ENCODE results near the gene UGT1A3.
"Not testable (repeated sequence)": the region's sequence is repeated elsewhere in the genome, so short reads cannot be mapped to it uniquely, and the experiment has no call there.

UGT1A3 gene

GRCh38 chr2:233707940-233708644, 20.8 kb upstream of the UGT1A3 start:
- no peaks in the 10 kb centered on the region for H3K36me3 ChIP-seq (ENCODE audit: insufficient read depth, low read length)
- H3K9ac ChIP-seq (ENCODE audit: low read depth, low read length): no peak overlapping the region
- WGBS: 95% methylated on average over 8 of the region's 10 CpGs

GRCh38 chr2:233708942-233709341, 19.9 kb upstream of the UGT1A3 start:
- H3K9ac ChIP-seq (ENCODE audit: low read depth, low read length): no peak overlapping the region
- H3K27ac ChIP-seq (ENCODE audit: low read depth, low read length): no peak overlapping the region
- no peaks in the 10 kb centered on the region for H3K9me3 ChIP-seq (ENCODE audit: insufficient read depth, low read depth, low read length)
- 96% methylated on average over 4 of the region's 5 CpGs for WGBS
- no peaks in the 10 kb centered on the region for H3K4me1 ChIP-seq (ENCODE audit: insufficient read depth, low read length)
- H3K27me3 ChIP-seq (ENCODE audit: insufficient read depth, low read length): no peaks in the 10 kb centered on the region
- no peak overlapping the region for H3K4me3 ChIP-seq (ENCODE audit: low read length)
- H3K36me3 ChIP-seq (ENCODE audit: insufficient read depth, low read length): no peaks in the 10 kb centered on the region

More at GRCh38 chr2:233707940-233708644, 20.8 kb upstream of the UGT1A3 start:
- H3K9me3 ChIP-seq (ENCODE audit: insufficient read depth, low read depth, low read length): no peaks in the 10 kb centered on the region
- H3K27me3 ChIP-seq (ENCODE audit: insufficient read depth, low read length): no peaks in the 10 kb centered on the region
- no peaks in the 10 kb centered on the region for H3K4me1 ChIP-seq (ENCODE audit: insufficient read depth, low read length)
- H3K27ac ChIP-seq (ENCODE audit: low read depth, low read length): no peak overlapping the region
- H3K4me3 ChIP-seq (ENCODE audit: low read length): no peak overlapping the region

GRCh38 chr2:233711312-233712008, 17.4 kb upstream of the UGT1A3 start:
- Histone ChIP-seq H3K4me1 (ENCODE audit: insufficient read depth, low read length) (no peaks in the 10 kb centered on the region), H3K9me3 (ENCODE audit: insufficient read depth, low read depth, low read length) (no peaks in the 10 kb centered on the region), H3K27me3 (ENCODE audit: insufficient read depth, low read length) (no peaks in the 10 kb centered on the region), H3K4me3 (ENCODE audit: low read length) (no peak overlapping the region), H3K27ac (ENCODE audit: low read depth, low read length) (no peak overlapping the region), H3K9ac (ENCODE audit: low read depth, low read length) (no peak overlapping the region), H3K36me3 (ENCODE audit: insufficient read depth, low read length) (no peaks in the 10 kb centered on the region)
- WGBS: 51% methylated on average over 11 of the region's 11 CpGs

GRCh38 chr2:233712611-233713261, 16.1 kb upstream of the UGT1A3 start, which contains the start of gene UGT1A5:
UGT1A5 (plus strand) TSS chr2:233712907; CDS start chr2:233712992, 85 bp downstream.
- no peaks in the 10 kb centered on the region for H3K4me1 ChIP-seq (ENCODE audit: insufficient read depth, low read length)
- no peak within 1 kb of the TSS for H3K27ac ChIP-seq (ENCODE audit: low read depth, low read length)
- 92% methylated on average over 14 of the region's 14 CpGs for WGBS

GRCh38 chr2:233713262-233713615, 15.6 kb upstream of the UGT1A3 start:
- H3K4me1 ChIP-seq (ENCODE audit: insufficient read depth, low read length): no peaks in the 10 kb centered on the region
- H3K9me3 ChIP-seq (ENCODE audit: insufficient read depth, low read depth, low read length): no peaks in the 10 kb centered on the region
- no peak overlapping the region for H3K9ac ChIP-seq (ENCODE audit: low read depth, low read length)
- H3K27ac ChIP-seq (ENCODE audit: low read depth, low read length): no peak overlapping the region
- no peak overlapping the region for H3K4me3 ChIP-seq (ENCODE audit: low read length)
- H3K36me3 ChIP-seq (ENCODE audit: insufficient read depth, low read length): no peaks in the 10 kb centered on the region
- H3K27me3 ChIP-seq (ENCODE audit: insufficient read depth, low read length): no peaks in the 10 kb centered on the region
- 92% methylated on average over 7 of the region's 7 CpGs for WGBS

More at GRCh38 chr2:233712611-233713261, 16.1 kb upstream of the UGT1A3 start, which contains the start of gene UGT1A5:
- Histone ChIP-seq H3K36me3 (ENCODE audit: insufficient read depth, low read length) (no peaks in the 10 kb centered on the region), H3K4me3 (ENCODE audit: low read length) (no peak within 1 kb of the TSS), H3K9me3 (ENCODE audit: insufficient read depth, low read depth, low read length) (no peaks in the 10 kb centered on the region), H3K9ac (ENCODE audit: low read depth, low read length) (no peak within 1 kb of the TSS), H3K27me3 (ENCODE audit: insufficient read depth, low read length) (no peaks in the 10 kb centered on the region)

GRCh38 chr2:233714121-233714520, 14.7 kb upstream of the UGT1A3 start:
- no peak overlapping the region for H3K27ac ChIP-seq (ENCODE audit: low read depth, low read length)
- no peaks in the 10 kb centered on the region for H3K9me3 ChIP-seq (ENCODE audit: insufficient read depth, low read depth, low read length)
- H3K36me3 ChIP-seq (ENCODE audit: insufficient read depth, low read length): no peaks in the 10 kb centered on the region
- no peaks in the 10 kb centered on the region for H3K27me3 ChIP-seq (ENCODE audit: insufficient read depth, low read length)
- WGBS: 91% methylated on average over 2 of the region's 2 CpGs
- H3K4me1 ChIP-seq (ENCODE audit: insufficient read depth, low read length): no peaks in the 10 kb centered on the region
- no peak overlapping the region for H3K9ac ChIP-seq (ENCODE audit: low read depth, low read length)
- no peak overlapping the region for H3K4me3 ChIP-seq (ENCODE audit: low read length)

- Histone ChIP-seq H3K9ac (ENCODE audit: low read depth, low read length) (no peak within 1 kb of the TSS), H3K27ac (ENCODE audit: low read depth, low read length) (no peak within 1 kb of the TSS), H3K4me1 (ENCODE audit: insufficient read depth, low read length) (no peaks in the 10 kb centered on the region), H3K27me3 (ENCODE audit: insufficient read depth, low read length) (no peaks in the 10 kb centered on the region), H3K9me3 (ENCODE audit: insufficient read depth, low read depth, low read length) (no peaks in the 10 kb centered on the region), H3K36me3 (ENCODE audit: insufficient read depth, low read length) (no peaks in the 10 kb centered on the region), H3K4me3 (ENCODE audit: low read length) (no peak within 1 kb of the TSS)
- WGBS: 91% methylated on average over 7 of the region's 7 CpGs
Measured at GRCh38 chr2:233718552-233718951, 10.3 kb upstream of the UGT1A3 start, which contains the start of gene UGT1A4. UGT1A4 (plus strand) TSS chr2:233718736; CDS start chr2:233718821, 85 bp downstream.

GRCh38 chr2:233736868-233737653, 8.2 kb downstream of the UGT1A3 start:
- H3K9me3 ChIP-seq (ENCODE audit: insufficient read depth, low read depth, low read length); H3K9ac ChIP-seq (ENCODE audit: low read depth, low read length); H3K4me1 ChIP-seq (ENCODE audit: insufficient read depth, low read length); H3K27me3 ChIP-seq (ENCODE audit: insufficient read depth, low read length); H3K4me3 ChIP-seq (ENCODE audit: low read length); H3K27ac ChIP-seq (ENCODE audit: low read depth, low read length); H3K36me3 ChIP-seq (ENCODE audit: insufficient read depth, low read length): not testable (repeated sequence)
- 91% methylated on average over 14 of the region's 14 CpGs for WGBS

GRCh38 chr2:233740870-233741269, 12.0 kb downstream of the UGT1A3 start:
- no peaks in the 10 kb centered on the region for H3K4me1 ChIP-seq (ENCODE audit: insufficient read depth, low read length)
- no peaks in the 10 kb centered on the region for H3K36me3 ChIP-seq (ENCODE audit: insufficient read depth, low read length)
- H3K9ac ChIP-seq (ENCODE audit: low read depth, low read length): no peak overlapping the region
- H3K9me3 ChIP-seq (ENCODE audit: insufficient read depth, low read depth, low read length): no peaks in the 10 kb centered on the region
- H3K4me3 ChIP-seq (ENCODE audit: low read length): no peak overlapping the region
- no peaks in the 10 kb centered on the region for H3K27me3 ChIP-seq (ENCODE audit: insufficient read depth, low read length)
- 80% methylated on average over 2 of the region's 2 CpGs for WGBS
- H3K27ac ChIP-seq (ENCODE audit: low read depth, low read length): no peak overlapping the region

- no peaks in the 10 kb centered on the region for H3K27me3 ChIP-seq (ENCODE audit: insufficient read depth, low read length)
- H3K9me3 ChIP-seq (ENCODE audit: insufficient read depth, low read depth, low read length): no peaks in the 10 kb centered on the region; the same call in 1 of the 2 replicates
- no peaks in the 10 kb centered on the region for H3K4me1 ChIP-seq (ENCODE audit: insufficient read depth, low read length)
- no peak overlapping the region for H3K27ac ChIP-seq (ENCODE audit: low read depth, low read length)
- no peak overlapping the region for H3K4me3 ChIP-seq (ENCODE audit: low read length)
- no peaks in the 10 kb centered on the region for H3K36me3 ChIP-seq (ENCODE audit: insufficient read depth, low read length)
- 97% methylated on average over 44 of the region's 46 CpGs for WGBS
- H3K9ac ChIP-seq (ENCODE audit: low read depth, low read length): no peak overlapping the region
Measured at GRCh38 chr2:233743464-233744259, 14.8 kb downstream of the UGT1A3 start.
